Osteoblast (primary cell): ENCODE measurements around the gene HOXD4. TPM values are rescaled to one million over a fixed set of nuclear protein-coding genes. Genes with fewer than 3 reads are reported as not detected.
A peak's percentile ranks its signal among the peaks of the same experiment; 100 is the strongest.

ENCODE experiments used
- DNase-seq: peaks from one replicate; pipeline ENCODE4 v3.0.0; 2011; ENCODE audit warnings: low spot score, mixed read lengths; ENCODE audit not compliant: insufficient read length; ENCODE audit errors: missing footprints
- H2AFZ ChIP-seq: 2 replicates; pipeline ENCODE4 v1.6.0; 2011; ENCODE audit warnings: mild to moderate bottlenecking, low read length
- H3K27ac ChIP-seq: 2 replicates; pipeline ENCODE4 v1.5.1; 2011; ENCODE audit warnings: mild to moderate bottlenecking, low read depth, low read length, moderate library complexity
- H3K27me3 ChIP-seq: 2 replicates; pipeline ENCODE4 v1.6.0; 2012; ENCODE audit warnings: mild to moderate bottlenecking, control low read depth, inconsistent platforms, low read length, moderate library complexity; ENCODE audit not compliant: insufficient read depth
- H3K36me3 ChIP-seq: 2 replicates; pipeline ENCODE4 v1.5.1; 2011; ENCODE audit warnings: mild to moderate bottlenecking, low read length, control low read depth, moderate library complexity; ENCODE audit not compliant: insufficient read depth
- H3K4me1 ChIP-seq: 2 replicates; pipeline ENCODE4 v1.5.1; 2011; ENCODE audit warnings: mild to moderate bottlenecking, low read length, control low read depth, moderate library complexity; ENCODE audit not compliant: insufficient read depth
- H3K4me2 ChIP-seq: 2 replicates; pipeline ENCODE4 v1.6.0; 2011; ENCODE audit warnings: mild to moderate bottlenecking, low read length; ENCODE audit not compliant: insufficient read depth
- H3K4me3 ChIP-seq: fragments of 200-600 bp; sonication (generic); 3 replicates; pipeline ENCODE4 v1.5.1; 2012; ENCODE audit warnings: mild to moderate bottlenecking, low read length, inconsistent platforms; ENCODE audit not compliant: insufficient read depth
- H3K79me2 ChIP-seq: 2 replicates; pipeline ENCODE4 v1.6.0; 2012; ENCODE audit warnings: mild to moderate bottlenecking, low read length, control low read depth, inconsistent platforms; ENCODE audit not compliant: insufficient read depth
- H3K9me3 ChIP-seq: 2 replicates; pipeline ENCODE4 v1.5.1; 2011; ENCODE audit warnings: low read depth, low read length, control low read depth
- H4K20me1 ChIP-seq: 2 replicates; pipeline ENCODE4 v1.6.0; 2012; ENCODE audit warnings: mild to moderate bottlenecking, low read length, control low read depth; ENCODE audit not compliant: insufficient read depth
- total RNA-seq: library from RNA; depleted of rRNA; stranded (reverse); fragments of >200 nt; gene quantifications from 2 replicates; pipeline ENCODE4 v1.2.3, GENCODE V29; 2012
- TF ChIP-seq, protein P1 (sequence below): IDR thresholded peaks from 2 replicates; pipeline ENCODE4 v1.5.1; 2011; ENCODE audit warnings: mild to moderate bottlenecking, low read depth, low read length, moderate library complexity; ENCODE audit errors: extremely low read depth

The HOXD4 gene
- total RNA-seq, 1 donor: 0.36 TPM

DNA sequence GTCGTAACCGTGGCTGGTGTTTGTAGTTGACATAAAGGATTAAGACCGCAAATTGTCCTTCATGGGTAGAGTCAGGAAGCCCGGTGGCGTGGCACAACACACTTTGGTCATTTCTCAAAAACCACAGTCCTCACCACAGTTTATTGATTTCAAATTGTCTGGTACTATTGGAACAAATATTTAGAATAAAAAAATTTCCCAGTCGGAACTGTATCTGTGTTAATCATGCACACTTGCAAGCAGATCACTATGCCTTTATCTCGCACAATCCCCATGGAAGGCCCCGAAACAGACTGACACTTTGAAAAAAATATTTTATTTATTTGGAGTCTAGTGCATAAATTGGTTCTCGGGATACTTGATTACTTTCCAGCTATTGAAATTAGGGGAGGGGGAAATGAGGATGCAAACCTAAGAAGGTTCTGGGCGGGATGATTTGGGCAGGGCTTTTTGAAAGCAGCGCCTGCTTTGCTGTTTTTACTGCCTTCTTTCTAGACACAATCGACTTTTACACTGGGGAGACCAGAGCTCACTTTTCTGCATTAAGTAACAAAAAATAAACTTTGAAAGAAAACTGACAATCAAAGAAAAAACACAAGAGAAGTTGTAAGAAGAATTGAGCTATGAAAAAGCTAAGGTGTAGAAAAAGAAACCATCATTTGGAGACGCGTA is 21.7 kb downstream of the HOXD4 start:
- Histone ChIP-seq H3K27ac (no peak overlapping the region), H2AFZ (no peak overlapping the region), H3K36me3 (no peaks in the 10 kb centered on the region), H3K4me2 (no peak overlapping the region), H4K20me1 (no peaks in the 10 kb centered on the region), H3K4me3 (no peak overlapping the region), H3K9me3 (no peaks in the 10 kb centered on the region), H3K79me2 (no peaks in the 10 kb centered on the region), H3K4me1 (peaks cover 5% of the 10 kb centered on the region), H3K27me3 (peaks cover 50% of the 10 kb centered on the region)
- TF ChIP-seq, protein P1, sequence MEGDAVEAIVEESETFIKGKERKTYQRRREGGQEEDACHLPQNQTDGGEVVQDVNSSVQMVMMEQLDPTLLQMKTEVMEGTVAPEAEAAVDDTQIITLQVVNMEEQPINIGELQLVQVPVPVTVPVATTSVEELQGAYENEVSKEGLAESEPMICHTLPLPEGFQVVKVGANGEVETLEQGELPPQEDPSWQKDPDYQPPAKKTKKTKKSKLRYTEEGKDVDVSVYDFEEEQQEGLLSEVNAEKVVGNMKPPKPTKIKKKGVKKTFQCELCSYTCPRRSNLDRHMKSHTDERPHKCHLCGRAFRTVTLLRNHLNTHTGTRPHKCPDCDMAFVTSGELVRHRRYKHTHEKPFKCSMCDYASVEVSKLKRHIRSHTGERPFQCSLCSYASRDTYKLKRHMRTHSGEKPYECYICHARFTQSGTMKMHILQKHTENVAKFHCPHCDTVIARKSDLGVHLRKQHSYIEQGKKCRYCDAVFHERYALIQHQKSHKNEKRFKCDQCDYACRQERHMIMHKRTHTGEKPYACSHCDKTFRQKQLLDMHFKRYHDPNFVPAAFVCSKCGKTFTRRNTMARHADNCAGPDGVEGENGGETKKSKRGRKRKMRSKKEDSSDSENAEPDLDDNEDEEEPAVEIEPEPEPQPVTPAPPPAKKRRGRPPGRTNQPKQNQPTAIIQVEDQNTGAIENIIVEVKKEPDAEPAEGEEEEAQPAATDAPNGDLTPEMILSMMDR: no peak
- peak; percentile 21 for DNase-seq

DNA sequence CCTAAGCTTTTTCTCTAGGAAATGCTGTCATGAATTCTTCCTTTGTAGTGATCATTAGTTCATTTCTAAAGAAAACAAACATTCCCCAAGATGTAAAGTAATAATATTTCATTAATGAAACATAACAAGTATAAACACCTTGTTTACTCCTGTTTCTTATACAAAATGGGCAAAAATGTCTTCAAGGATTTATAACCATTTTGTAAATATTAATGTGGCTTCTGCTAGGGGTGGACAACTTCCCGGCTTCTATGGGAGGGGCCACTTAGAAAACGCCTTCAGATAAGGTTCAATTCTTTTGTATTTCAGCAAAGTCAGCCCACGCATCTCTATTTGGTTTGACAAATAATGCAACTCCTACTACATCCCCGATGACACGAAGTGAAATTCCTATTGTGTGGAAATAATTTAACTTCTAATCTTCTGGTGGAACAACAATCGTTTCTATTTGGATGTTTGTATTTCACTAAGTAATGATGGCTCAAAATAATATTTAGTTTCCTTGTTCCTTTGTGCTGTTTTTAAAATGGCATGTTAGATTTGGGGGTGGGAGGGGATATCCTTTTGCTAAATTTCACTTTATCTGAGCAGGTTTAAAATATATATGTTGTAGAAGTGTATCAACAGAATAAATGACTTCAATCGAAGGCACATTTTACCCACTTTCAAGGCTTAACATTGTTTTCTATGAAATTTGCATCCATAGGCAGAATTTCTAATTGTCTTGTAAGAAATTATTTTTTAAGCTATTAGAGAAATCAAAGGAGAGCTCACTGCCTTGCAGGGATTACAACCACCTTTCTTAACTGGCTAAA is 22.4 kb downstream of the HOXD4 start:
- Histone ChIP-seq H4K20me1 (no peaks in the 10 kb centered on the region), H3K9me3 (no peaks in the 10 kb centered on the region), H3K36me3 (no peaks in the 10 kb centered on the region), H3K4me2 (peak overlapping the region; percentile 60), H3K4me3 (no peak overlapping the region), H3K4me1 (peaks cover 9% of the 10 kb centered on the region), H3K27ac (no peak overlapping the region), H3K79me2 (no peaks in the 10 kb centered on the region), H3K27me3 (peaks cover 57% of the 10 kb centered on the region), H2AFZ (no peak overlapping the region)
- DNase-seq: peak; percentile 80
- TF ChIP-seq, protein P1: no peak

DNA sequence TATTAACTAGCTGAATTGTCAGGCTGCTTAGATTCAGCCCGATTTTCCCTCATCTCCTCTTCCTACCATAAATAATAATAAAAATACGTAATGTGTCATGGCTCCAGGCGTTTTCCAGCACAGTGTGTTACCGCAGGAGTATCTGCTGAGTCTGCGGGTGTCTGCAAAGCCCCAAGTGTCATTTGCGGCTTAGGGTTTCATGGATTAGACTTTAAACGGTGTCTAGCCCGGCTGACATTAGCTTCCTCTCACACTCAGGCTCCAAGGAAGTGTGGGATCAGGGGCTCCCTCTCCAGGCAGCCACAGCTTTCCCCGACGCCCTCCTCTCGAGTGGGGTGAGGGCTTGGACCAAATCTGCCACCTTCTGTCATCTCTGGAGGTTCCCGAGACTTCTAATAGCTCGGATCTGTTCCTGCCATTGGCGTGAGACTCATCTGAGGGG is 23.1 kb downstream of the HOXD4 start:
- no peaks in the 10 kb centered on the region for H4K20me1 ChIP-seq
- TF ChIP-seq, protein P1: no peak
- H3K4me2 ChIP-seq: peak overlapping the region; percentile 60
- peak overlapping the region; percentile 19 for H3K4me3 ChIP-seq
- no peak overlapping the region for H3K27ac ChIP-seq
- H3K27me3 ChIP-seq: peaks cover 64% of the 10 kb centered on the region
- peak overlapping the region; percentile 25 for H2AFZ ChIP-seq
- no peaks in the 10 kb centered on the region for H3K36me3 ChIP-seq
- peaks cover 9% of the 10 kb centered on the region for H3K4me1 ChIP-seq
- H3K79me2 ChIP-seq: no peaks in the 10 kb centered on the region
- no peaks in the 10 kb centered on the region for H3K9me3 ChIP-seq
- peak; percentile 84 for DNase-seq
